GM12872 (cell line): ENCODE results near the gene HNRNPA2B1.

Experiments
- CTCF ChIP-seq: IDR thresholded peaks from 3 replicates; pipeline ENCODE4 v1.5.1; 2011; ENCODE audit warnings: low read depth, mild to moderate bottlenecking, low read length, moderate library complexity; ENCODE audit not compliant: insufficient read depth

Gene HNRNPA2B1

GRCh38 chr7:26185844-26186180 lies 14.7 kb downstream of the HNRNPA2B1 start:
- no peak for TF ChIP-seq CTCF

GRCh38 chr7:26185131-26185843 lies 15.3 kb downstream of the HNRNPA2B1 start:
- no peak for TF ChIP-seq CTCF

- TF ChIP-seq CTCF = no peak
Observed at GRCh38 chr7:26183545-26184280, 16.8 kb downstream of the HNRNPA2B1 start.

- no peak for TF ChIP-seq CTCF
Observed at GRCh38 chr7:26182706-26183105, 17.8 kb downstream of the HNRNPA2B1 start.

- no peak for TF ChIP-seq CTCF
Observed at GRCh38 chr7:26182283-26182682, 18.3 kb downstream of the HNRNPA2B1 start.

GRCh38 chr7:26181474-26182227 lies 18.9 kb downstream of the HNRNPA2B1 start:
- no peak for TF ChIP-seq CTCF

- TF ChIP-seq CTCF = no peak
Observed at GRCh38 chr7:26180792-26181198, 19.8 kb downstream of the HNRNPA2B1 start.
